ENCODE data around the gene GABRR3.

- TF ChIP-seq CTCF (IDR thresholded peaks at IDR 0.05; ENCODE audit: low read length) (no peak), EZH2phosphoT487 (IDR thresholded peaks at IDR 0.05; ENCODE audit: low read length) (no peak)
These were observed 73.9 kb downstream of the GABRR3 start for GRCh38 chr3:97960993-97961766.

Measured in MM.1S (cell line).